ENCODE data around the gene OR2Z1.

Gene OR2Z1

DNA sequence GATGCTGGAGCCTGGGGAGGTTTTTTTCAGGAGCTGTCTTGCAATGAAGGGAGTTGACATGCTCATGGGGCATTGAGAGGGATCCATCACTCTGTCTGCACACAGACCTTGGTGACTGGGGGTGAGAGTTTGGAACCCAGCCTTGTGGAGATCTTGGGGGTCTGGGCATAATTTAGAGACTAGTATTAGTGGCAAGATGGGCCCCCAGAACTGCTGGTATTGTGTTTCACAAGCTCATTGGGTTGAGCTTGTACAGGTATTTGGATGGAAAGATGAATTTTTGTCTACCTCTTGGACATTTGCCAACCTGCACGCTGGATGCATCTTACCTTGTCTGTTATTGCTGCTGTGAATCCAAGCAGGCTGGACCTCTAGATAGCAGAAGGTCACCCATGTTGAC is at the start of gene OR2Z1:
OR2Z1 (plus strand) TSS at position 301 of the 400 bp plus-strand sequence. CDS start 9,395 bp downstream, outside the sequence.
- no peak for DNase-seq

DNA sequence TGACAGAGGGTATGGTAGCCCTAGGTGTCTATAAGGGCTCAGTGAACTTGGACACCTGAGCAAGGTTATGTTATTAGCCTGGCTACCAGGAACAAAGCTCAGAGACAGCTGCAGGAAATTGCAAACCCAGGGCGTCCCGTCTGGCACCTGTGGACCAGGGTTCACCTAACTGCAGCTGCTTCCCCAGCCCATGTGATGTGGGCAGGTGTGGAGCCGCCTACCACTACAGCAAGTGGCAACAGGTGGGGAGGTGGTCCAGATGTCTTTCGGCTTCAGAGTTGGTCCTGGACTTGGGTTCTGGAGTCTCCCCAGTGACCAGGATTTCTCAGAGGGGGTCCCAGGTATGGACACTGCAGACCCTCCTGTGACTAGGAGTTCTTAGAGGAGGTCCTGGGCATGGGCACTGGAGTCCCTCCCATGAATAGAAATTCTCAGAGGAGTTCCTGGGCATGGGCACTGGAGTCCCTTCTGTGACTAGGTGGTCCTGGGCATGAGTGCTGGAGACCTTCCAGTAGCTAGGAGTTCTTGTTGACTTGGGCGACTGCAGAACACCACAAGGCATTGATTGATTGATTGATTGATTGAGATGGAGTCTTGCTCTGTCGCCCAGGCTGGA is 48.0 kb upstream of the OR2Z1 start:
- no peak for DNase-seq

- no peak for DNase-seq
Measured at GRCh38 chr19:8675066-8675465, 46.4 kb upstream of the OR2Z1 start.

DNA sequence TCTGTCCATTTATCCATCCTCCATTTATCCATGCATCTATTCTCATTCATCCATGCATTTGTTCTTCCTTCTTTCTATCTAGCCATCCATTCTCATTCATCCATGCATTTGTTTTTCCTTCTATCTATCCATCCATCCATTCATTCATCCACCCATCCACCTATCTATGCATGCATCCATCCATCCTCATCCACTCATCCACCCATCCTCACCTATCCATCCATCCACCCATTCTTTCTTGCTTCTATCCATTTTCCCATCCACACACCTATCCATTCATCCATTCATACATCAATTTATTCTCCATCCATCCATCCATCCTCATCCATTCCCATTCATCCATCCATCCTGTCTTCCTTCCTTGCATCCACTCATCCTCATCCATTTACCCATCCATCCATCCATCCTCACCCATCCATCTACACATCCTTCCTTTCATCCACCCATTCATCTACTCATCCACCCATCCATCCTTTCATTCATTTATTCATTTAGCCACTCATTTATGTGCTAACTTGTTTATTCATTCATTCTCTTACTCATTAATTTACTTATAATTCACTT is 43.1 kb upstream of the OR2Z1 start:
- no peak for DNase-seq

DNA sequence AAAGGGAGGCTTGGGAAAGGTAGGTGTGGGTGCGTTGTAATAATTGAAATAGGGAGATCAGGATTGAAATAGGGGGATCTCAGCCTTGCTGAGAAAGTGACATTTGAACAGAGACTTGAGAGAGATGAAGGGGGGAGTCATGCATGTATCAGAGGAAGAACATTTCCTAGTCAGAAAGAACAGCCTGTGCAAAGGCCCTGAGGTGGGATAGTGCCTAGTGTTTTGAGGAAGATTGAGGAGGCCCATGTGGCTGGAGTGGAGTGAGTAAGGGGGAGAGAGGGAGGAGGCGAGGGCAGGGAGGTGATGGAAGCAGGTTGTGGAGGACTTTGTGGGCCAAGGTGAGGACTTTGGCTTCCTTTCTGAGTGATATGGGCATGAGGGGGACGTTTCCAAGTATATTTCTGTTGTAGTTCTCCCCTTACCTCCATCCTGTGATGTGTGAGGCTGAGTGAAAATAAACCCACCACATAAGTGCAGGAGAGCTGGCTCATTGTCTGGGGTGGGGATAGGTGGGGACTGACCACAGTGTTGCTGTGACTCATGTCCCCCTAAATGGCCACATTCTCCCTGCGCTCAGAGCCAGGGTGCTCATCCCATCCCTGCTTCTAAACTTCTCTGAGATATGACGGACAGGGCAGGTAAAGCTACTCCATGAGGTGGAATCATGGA is 40.6 kb upstream of the OR2Z1 start:
- no peak for DNase-seq

DNA sequence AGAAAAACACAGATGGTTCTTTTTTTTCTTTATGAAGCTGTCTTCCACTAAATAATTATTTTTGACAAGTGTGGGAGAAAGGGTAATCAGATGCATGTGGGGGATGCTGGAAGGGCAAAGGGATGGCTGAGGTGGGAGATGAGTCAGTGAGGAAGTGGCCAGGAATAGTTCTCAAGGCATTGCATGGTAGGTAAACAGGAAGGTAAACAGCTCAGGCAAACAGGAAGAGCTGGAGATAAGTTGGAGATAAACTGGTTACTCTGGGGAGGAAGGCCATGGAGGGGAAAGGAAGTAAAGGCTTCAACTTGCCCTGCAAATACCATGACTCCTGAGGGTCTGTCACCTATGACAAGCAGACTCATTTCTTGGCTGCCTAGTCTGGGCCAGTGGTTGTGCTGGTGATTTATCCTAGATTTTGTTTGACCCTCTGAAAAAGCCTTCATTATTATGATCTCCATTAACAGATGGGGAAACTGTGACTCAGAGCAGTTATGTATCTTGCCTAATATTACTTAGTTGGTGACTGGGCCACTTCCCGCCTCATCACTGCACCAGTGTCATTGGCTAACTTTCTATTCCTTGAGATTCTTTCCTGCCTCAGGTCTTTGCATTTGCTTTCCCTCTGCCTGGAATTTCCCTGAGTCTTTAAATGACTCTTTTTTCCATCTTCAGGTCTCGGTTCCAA is 39.9 kb upstream of the OR2Z1 start:
- DNase-seq: no peak

- no peak for DNase-seq
Measured at GRCh38 chr19:8682472-8682871, 39.0 kb upstream of the OR2Z1 start.

DNA sequence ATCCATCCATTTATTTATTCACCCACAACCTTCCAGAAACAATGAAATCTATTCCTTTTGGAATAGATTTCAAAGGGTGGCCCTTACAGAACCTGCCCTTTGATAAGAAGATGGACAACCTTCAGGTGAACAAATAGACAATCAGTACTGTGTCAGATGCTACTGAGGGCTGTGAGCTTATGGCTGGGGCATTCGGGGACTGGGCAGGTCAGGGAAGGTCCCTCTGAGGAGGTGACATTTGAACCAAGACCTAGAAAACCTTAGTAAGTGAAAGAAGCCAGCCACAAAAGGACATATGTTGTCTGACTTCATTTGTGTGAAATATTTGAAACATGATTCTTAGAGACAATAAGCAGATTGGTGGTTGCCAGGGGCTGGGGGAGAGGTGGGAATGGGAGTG is 38.5 kb upstream of the OR2Z1 start:
- DNase-seq: no peak

GRCh38 chr19:8684001-8684902 is 37.2 kb upstream of the OR2Z1 start:
- no peak for DNase-seq

DNA sequence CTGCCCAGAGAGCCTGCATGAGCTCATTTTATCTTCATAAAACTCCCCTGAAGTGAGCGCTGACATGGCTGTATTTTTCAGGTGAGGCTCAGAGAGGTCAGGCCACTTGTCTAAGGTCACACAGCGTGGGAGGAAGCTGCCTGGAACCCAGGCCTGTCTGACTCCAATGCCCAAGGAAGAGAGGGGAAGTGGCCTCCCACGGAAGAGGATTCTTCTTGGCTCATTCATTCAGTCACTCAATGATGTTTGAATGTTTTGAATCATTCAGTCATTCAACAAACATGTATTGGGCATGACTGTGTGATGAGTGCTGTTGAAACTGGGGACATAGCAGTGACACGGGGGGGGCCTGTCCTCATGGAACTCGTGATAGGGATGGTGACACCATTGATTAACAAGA is 34.9 kb upstream of the OR2Z1 start:
- DNase-seq: no peak

DNA sequence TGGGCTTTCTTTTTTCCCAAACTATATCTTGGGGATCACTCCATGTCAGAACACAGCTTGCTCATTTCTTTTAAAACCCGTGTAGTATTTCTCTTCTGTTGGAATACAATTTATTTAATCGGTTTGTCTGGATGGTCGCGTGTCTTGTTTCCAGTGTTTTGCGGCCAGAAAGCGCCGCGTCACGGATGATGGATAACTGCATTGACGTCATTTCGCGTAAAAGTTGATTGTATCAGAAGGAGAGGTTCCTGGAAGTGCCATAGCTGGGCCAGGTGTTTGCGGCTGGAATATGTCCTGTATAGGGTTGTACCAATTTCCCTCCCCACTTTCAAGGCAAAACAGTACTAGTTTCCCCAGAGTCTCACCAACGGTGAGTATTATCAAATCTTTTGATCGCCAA is 32.5 kb upstream of the OR2Z1 start:
- DNase-seq: no peak

DNA sequence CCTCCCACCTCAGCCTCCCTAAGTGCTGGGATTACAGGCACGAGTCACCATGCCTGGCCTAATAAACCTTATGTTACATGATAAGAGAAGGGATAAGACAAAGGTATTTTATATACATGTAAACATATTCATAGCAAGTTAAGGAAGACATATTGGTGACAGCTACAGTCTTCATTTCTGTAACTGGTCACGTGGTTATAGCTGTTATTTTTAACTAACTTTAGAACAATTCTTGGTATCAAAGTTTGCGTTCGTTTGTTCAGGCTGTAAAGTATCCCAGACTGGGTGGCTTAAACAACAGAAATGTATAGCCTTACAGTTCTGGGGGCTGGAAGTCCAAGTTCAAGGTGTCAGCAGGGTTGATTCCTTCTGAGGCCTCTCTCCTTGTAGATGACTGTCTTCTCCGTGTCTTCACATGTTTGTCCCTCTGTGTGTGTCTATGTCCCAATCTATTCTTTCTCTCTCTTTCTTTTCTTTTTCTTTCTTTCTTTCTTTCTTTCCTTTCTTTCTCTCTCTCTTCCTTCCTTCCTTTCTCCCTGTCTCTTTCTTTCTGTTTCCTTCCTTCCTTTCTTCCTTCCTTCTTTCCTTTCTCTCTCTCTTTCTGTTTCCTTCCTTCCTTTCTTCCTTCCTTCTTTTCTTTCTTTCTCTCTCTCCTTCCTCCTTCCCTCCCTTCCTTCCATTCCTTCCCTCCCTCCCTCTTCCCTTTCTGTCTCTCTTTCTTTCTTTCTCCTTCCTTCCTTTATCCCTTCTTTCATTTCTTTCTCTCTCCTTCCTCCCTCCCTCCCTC is 30.5 kb upstream of the OR2Z1 start:
- DNase-seq: no peak

- DNase-seq: no peak
Measured at GRCh38 chr19:8695501-8695900, 25.9 kb upstream of the OR2Z1 start.

DNA sequence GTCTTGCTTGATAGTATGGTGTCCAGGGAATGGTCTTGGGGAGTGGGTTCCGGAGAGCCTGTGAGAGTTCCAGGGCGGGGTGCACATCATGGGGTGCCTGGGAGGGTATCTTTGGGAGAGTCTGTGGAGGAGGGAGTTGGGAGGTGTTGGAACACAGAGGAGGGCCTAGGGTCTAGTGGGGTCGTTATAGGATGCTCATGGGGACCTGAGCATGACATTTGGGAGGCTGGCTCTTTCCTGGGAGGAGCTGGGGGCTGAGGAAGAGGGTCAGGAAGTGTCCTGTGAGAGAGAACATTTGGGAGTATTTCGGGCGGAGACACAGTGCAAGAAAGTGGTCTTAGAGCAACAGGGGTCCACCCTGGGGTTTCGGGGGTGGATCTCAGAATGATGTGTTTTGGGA is 25.5 kb upstream of the OR2Z1 start:
- DNase-seq: no peak

GRCh38 chr19:8696993-8697392 is 24.4 kb upstream of the OR2Z1 start:
- DNase-seq: no peak

DNA sequence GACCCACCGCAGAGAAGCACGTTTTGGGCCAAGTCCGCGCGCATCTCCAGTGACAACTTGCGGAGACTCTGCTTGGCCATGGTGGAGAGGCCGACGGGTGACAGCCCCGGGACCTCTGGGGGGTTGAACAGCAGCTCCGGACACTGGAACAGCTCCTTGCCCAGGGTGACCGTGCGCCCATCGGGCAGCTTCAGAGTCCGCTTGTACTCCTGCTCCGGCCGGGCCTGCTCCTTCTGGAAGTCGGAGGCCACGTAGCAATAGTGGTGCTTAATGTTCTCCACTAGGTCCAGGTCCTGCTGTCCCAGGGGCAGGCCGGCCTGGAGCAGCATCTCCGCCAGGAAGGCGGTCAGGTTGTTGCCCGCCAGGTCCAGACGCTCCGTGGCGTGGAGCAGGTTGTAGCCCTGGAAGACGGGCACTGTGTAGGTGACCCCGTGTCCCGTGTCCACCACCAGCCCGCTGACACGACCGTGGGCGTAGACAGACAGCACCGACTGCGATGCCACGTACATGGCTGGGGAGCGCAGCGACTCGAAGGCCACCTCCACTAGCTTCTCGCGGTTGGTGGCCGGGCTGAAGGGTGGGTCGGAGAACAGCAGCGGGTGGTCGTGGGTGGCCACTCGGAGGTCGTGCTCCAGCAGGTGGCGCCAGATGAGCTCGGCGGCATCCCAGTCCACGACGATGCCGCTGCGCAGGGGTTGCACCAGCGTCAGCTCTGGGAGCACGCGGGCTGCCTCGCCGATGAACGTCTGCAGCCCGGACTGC is 23.6 kb upstream of the OR2Z1 start:
- DNase-seq: no peak

- DNase-seq: no peak
Measured at GRCh38 chr19:8698433-8699063, 22.9 kb upstream of the OR2Z1 start, which contains the start of gene ACTL9. ACTL9 (minus strand) TSS chr19:8698795; CDS start chr19:8698701, 94 bp downstream.

DNA sequence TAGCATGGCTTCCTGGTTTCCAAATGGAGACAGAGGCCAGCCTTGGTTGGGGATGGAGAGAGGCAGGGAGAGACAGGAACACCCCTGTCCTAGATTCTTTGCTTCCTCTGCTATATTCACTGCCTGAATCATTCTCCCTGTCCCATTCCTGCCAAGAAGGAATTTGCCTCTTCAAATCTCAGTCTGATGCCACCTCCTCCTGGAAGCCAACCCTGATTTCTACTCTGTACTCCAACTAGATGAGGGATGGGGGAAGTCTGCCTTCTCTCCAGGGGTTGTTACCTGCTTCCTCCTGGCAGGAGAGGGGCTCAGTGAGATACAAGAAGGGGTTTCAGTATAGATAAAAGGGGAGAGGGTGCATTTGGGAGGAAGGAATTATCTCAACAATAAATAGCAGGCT is 21.5 kb upstream of the OR2Z1 start:
- DNase-seq: no peak

DNA sequence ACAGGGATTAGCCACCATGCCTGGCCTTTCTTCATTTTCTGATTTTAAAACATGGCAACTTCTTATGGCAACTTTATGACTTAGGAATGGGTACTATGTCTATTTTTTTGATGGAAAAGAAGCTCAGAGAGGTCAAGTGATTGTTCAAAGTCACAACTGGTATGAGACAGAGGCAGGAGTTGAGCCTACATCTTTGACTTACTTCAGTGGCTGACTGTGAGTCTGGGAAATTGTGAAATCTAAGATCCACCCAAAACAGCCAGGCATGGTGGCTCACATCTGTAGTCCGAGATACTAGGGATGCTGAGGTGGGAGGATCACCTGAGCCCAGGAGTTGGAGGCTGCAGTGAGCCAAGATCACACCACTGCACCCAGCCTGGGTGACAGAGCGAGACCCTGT is 20.5 kb upstream of the OR2Z1 start:
- no peak for DNase-seq

GRCh38 chr19:8702350-8702749 is 19.1 kb upstream of the OR2Z1 start:
- DNase-seq: no peak

DNA sequence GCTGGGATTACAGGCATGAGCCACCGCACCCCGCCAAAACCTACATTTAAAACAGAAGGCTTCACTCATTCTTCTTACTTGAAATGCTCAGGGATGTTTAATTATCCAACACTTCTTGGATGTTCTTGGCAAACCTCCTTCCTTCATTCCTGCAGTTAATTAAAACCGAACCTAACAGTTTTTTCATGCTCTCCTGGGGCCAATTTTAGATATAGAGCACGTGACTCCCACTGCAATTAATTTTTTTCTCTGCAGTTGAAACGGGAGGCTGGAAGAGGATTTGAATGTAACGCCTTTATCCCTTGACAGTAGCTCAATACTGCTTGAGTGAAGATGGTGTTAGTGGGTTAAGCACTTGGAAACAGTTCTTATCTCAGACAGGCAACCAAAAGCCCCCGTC is 18.2 kb upstream of the OR2Z1 start:
- DNase-seq: no peak

Measured in eye (tissue), 1 donor.